Cortex of kidney (tissue), 1 donor: Measurements from ENCODE around the gene P2RX6.

Source experiments
- DNase-seq: peaks from one replicate; lab custom pipeline; 2025; lab: John Stamatoyannopoulos, UW

The P2RX6 gene

DNA sequence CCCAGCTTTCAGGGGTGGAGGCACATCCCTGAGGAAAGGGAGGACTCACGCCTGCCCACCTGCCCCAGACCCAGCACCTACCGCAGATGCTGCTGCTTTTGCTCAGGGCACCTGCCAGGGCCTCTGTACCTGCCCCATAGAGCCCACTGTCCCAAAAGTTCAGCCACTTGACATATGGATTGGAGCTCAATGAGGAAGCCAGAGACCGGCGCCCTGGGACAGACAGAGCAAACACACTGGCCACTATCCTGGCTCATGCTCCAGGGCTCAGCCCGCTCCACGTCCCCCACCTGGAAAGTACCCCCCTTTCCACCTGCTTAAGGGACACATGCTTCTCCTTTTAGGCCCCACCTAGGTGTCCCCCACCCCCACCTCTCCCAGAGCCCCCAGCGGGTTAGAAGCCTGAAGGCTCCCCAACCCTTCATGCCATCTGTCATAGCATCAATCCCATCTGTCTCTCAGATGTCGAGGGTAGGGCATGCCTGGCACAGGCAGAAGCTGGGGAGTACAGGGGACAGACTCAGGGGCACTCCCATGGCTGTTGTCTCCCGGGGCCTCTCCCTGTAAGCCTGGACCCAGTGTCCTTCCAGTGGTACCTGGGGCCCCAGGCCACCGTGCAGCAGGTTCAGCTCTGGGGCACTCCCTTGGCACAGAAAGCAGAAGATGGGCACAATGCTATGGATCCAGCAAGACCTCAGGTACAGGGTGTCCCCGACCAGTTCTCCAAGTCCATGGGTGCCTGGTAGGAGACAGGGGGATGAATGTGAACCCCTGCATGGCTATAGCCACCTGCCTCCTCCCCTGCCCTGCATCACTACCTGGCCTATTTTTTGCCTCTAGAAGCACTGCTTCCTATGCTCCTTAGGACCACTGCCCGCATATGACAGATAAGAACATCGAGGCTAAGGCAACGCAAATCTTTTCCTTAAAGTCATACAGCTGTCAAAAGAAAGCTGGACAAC lies 2.2 kb upstream of the P2RX6 start:
- DNase-seq, result no peak

DNA sequence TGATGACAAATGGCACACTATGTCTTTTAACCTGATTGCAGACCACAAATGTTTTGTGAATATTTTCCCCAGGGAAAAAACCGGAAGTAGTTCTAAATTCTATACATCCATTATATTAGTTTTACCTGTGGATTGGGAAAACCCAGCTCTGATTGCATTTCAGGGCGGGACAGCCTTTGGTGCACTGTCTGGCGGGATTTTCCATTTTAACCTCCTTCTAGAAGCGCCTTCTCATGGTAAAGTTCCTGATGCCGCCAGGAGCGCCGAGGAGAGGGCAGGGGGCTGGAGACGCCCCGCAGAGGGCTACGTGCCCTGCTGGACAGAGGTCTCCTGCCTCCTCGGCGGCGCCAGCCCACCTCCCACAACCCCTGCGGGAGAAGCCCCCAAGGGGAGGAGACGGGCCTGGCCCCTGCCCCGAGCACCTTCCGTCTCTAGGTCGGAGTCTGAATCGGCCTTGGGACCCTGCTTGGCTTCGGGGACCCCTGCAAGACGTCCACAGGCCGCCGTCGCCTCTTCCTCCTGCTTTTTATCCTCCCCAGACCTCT lies 1.2 kb upstream of the P2RX6 start:
- no peak for DNase-seq

DNA sequence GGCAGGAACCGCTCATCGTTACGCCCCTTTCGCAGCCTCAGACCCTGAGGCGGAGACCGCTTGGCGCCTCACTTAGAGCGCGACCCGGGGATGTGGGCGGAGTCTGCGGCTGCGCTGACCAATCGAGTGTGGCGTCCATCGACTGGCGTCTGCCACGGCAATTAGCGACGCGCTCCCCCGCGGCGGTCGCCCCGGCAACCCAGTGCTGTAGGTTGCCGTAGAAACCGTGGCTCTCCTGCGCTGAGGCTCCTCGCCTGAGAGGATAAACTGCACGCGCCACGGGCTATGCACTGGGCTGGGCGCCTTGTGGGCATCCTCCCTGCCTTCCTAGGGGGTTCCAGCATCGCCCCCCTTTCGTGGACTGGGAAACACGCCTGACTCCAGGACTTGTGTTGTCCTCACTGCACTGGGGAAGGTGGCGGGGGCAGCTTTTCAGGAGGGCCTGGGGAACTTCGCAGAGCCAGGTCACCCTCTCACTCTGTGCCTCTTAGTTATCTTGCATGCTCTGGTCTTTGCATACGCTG lies 701 bp upstream of the P2RX6 start:
- no peak for DNase-seq

DNA sequence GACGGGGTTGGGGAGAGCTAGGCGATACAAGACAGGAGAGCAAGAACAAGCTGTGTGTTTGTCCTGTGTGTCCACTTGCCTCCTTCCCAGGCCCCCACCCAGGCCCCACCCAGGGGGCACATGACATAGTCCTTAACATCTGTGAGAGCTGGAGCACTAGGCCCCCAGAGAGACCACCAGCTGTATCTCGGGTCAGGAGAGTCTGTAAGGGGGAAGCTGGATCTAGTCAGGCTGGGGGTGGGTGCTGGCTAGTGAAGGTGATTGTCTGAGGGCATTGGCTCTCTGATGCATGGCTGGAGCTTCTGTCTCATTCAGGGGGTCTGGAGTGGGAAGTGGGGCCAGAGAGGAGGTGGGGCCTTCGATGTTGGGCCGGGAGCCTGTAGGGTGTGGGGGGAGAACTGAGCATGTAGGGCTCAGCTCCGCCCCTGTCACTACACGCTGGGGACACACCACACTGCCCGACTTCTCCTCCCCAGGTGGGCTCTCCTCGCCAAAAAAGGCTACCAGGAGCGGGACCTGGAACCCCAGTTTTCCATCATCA lies 571 bp downstream of the P2RX6 start:
- DNase-seq, result no peak

DNA sequence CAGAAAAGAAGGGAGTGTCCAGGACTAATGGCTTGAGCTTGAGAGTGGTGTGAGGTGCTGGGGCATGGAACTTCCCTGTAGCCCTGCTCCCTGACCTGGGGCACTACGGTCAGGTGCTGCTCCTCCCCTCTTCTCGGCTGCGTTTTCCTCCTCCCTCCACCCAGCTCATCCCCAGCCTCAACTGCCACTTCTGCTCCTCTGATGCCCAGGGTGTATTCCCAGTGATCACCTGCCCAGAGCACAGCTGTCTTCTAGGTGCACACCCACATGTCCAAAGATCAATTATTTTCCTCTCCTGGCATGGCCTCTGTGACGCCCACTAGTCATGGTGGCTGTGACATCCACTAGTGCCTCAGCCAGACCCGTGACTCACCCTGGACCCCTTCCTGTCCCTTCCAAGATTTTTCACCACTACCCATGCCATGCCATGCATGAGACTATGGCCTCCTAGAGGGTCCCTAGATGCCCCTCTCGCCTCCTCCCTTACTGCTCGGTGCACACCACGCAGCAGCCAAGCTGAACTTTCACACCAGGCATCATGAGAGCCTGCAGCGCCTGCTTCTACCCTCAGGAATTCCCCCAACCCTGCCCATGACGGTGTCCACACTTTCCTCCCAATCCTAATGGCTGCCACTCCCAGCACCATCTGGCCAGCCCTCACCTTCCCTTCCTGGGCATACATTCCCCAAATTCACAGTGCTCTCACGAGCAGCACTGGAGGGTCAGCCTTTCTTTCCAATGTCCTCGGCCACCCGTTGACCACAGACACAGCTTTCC lies 1.9 kb downstream of the P2RX6 start:
- no peak for DNase-seq

DNA sequence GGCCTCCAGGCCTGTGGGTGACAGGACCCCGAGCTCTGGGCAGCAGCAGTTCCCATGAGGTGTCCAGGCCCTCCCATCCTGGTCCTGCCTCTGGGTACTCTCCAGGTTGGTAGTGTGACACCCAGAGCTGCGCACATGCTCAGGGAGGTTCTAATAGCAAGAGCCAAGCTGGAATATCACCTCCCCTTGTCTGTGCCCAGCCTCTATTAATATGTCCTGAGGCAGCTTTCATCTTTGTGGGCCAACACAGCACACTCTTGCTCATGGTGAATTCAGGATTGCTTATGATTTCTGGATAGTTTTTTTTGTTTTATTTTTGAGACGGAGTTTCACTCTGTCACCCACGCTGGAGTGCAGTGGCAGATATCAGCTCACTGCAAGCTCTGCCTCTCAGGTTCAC lies 3.3 kb downstream of the P2RX6 start:
- DNase-seq, result no peak

DNA sequence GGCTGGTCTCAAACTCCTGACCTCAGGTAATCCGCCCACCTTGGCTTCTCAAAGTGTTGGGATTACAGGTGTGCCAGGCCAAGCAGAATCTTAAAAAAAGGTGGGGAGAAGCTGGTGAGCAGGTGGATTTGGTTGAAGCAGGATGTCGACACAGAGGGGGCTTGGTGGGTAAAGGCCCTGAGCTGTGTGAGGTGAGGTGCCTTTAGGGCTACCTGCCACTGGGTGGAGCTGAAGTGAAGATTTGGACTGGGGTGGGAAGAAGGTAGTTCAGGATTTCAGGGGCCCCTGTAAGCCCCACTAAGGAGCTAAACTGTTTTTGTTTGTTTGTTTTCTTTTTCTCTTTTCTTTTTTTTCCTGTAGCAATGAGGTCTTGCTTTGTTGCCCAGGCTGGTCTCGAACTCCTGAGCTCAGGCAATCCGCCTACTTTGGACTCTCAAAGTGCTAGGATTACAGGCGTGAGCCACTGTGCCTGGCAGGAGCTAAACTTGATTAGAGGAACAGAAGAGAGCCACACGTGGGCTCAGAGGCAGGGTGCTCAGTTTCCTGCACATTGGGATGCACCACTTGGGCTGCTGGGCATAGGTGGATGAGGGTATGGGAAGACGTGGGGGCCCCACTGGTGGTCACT lies 6.0 kb downstream of the P2RX6 start:
- DNase-seq, result no peak

DNA sequence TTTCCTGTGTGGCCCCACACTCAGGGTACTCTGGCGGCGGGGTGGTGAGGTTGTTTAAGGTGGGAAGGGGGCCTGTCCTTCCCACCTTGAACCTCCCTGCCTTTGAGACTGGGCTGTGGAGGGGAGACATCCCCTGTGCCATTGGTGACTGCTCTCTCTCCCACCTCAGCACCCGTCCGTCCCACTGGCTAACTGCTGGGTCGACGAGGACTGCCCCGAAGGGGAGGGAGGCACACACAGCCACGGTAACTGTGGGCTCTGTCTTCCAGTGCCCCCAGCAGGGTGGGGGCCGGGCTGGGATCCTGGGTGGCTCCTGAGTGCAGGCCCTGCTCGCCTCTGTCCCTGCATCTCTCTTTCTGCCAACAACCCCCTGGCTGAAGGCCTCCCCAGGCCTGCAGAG lies 7.5 kb downstream of the P2RX6 start:
- no peak for DNase-seq

DNA sequence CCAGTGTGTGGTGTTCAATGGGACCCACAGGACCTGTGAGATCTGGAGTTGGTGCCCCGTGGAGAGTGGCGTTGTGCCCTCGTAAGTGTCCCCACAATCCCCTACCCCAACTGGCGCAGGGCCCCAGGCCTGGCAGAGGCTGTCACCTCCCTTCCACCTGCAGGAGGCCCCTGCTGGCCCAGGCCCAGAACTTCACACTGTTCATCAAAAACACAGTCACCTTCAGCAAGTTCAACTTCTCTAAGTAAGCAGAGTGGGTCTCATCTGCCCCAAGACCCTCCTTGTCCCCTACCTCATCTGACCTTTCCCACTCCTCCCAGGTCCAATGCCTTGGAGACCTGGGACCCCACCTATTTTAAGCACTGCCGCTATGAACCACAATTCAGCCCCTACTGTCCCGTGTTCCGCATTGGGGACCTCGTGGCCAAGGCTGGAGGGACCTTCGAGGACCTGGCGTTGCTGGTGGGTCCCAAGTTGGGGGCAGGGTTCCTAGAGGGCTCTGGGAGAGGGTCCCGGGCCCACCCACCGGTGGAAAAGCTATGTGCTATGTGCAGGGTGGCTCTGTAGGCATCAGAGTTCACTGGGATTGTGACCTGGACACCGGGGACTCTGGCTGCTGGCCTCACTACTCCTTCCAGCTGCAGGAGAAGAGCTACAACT lies 8.1 kb downstream of the P2RX6 start:
- DNase-seq, result no peak

DNA sequence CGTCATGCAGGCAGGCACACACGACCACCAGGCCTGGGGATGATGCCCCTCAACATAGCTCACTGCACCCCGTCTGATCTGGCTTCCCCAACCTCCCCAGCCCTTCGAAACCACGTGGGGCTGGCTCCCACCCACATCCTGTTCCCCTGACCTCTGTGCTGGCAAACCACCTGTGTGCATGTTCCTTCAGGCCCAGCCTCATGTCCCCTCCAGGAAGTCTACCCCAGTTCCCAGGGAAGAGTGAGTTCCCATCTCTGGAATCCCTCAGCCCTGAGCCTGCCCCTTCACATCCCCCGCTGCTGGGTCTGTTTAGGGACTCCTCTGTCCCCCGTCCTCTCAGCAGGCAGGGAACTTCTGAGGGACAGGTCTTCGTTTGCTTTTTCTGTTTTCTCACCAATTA lies 10.3 kb downstream of the P2RX6 start:
- DNase-seq, result no peak

DNA sequence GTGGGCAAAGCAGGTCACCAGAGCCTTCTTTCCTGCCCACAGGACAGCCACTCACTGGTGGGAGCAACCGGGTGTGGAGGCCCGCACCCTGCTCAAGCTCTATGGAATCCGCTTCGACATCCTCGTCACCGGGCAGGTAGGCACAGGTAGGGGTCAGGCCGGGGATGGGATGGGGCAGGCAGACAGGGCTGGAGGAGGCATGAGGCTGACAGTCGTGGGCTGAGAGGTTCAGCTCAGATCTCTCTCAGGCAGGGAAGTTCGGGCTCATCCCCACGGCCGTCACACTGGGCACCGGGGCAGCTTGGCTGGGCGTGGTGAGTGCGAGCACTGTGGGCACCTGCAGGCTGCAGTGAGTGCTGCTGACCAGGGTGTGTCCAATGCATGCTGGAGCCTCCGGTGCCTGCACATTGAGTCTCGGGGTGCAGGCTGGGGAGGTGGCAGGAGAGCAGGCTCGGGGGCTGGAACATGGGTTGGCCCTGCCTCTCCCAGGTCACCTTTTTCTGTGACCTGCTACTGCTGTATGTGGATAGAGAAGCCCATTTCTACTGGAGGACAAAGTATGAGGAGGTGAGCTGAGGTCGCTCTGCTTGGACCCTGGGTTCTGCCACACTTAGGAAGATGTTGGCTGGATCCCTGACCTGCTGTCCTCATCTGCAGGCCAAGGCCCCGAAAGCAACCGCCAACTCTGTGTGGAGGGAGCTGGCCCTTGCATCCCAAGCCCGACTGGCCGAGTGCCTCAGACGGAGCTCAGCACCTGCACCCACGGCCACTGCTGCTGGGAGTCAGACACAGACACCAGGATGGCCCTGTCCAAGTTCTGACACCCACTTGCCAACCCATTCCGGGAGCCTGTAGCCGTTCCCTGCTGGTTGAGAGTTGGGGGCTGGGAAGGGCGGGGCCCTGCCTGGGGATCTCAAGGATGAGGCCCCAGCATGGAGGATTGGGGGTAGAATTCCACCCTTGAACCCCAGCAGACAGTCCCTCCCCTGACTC lies 11.1 kb downstream of the P2RX6 start:
- no peak for DNase-seq

DNA sequence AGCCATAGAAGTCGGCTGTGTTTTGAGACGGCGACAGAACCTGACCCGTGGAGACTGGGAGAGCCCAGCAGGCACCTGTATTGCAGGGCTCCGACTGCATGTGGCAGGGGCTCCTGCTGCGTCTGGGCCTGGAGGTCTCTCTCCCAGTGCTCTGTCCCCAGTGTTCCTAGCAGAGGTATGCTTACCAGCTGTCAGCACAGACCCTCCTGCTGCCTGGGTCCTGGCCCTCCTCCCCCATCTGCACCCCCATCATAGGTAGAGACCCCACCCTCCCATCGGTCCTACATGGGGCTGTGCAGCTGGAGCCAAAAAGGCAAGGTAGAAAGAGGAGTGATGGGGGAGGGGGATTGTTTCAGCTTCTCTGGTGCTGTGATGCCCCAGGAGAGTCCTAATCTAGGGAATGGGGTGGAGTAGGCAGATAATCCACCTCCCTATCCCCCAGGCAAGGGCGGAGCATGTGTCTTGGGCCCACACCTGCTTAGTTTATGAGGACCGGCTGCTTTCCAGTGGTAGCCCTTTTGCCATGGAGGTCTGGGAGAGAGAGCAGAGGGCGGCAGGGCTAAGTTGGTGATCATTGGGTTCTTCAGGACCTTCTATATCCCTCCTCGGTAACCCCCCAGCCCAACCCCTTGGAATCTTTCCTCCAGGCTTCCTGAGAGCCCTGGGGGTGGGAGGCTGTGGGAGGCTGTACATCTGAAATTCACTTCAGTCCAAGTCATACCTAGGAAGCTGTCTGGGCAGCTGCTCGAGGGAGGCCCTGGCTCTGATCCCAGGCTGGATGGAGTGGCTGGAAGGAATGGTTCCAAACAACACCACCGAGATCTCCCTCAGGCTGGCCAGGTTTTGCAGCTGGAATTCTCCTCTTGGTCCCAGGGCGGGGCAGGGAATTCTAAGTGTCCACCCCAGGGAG lies 12.1 kb downstream of the P2RX6 start:
- DNase-seq, result no peak

DNA sequence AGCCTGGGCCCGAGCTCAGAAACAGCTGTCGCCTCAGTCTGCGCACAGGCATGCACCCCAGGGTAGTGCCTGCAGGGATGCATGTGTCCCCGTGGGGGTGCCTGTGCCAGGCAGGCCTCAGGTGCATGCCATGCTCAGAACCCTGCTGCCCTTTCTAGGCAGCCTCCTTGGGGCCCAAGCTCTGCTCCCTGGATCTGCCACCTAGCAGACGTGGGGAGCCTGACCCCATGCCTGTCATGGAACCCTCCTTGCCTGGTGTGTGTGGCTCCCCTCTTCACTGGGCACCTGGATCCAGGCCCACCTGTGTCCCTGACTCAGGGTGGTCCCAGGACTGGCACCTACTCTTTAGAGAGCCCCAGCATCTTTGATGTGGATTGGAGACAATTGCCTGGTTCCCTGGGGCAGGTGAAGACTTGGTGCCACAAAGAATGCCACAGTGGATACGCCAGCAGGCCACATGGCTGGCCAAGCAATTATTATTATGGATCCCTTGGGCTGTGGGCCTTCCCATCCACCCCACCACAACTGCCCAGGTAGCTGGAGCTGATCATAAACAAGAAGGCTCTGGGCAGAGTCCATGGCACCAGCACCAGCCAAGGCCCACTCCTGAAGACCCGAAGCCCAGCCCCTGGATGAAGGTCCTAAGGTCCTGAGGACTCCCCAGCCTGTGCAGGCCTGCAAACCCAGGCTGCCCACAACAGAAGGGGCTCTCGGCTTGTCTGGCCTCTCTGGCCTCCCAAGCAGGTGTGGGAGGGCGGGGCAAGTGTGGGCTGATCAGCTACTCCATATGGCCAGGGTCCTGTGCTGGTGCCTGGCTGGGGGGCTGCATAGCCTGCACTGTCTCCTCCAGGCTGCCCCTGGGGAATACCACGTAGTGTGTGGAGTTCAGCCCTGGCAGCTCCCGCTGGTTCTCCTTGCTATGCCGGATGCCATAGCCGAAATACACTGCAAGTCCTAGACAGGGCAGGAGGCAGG lies 13.6 kb downstream of the P2RX6 start:
- no peak for DNase-seq

DNA sequence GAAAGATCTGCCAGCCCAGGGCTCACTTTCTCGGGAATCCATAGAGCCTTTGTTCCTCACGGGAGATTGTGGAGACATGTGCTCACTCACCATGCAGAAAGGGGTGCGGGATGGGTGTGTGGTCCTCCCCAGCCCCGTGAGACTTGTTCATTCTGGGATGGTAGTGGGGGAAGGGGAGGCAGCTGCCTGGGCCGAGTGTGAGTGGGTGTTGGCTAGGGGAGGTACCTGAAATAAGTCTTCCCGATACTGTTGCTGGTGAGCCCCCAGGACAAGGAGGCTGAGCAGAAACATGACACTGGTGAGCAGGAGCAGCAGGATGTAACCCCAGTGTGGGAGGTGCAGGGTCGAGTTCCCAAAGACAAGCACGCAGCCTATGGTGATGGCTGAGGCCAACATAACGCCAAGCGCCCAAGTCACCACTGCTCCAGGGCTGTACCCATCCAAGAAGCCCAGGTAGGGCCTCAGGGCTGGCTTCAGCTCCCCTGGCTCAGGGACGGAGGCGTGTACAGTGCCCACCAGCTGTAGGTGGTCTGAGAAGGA lies 14.6 kb downstream of the P2RX6 start:
- DNase-seq, result no peak

DNA sequence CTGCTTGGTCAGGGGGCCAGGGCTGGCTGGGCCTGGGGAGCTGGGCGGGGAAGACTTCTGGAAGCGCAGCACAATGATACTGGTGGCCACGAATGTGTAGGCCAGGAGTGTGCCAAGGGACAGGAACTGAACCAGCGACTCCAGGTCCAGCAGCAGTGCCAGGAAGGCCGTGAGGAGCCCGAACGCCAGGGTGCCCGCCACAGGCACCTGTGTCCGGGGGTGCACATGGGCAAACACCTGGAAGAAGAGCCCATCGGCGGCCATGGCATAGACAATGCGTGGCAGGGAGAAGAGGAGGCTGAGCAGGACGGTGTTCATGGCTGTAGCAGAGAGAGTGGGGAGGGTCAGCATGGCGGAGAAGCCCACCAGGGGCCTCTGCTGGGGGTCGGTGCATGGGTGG lies 15.1 kb downstream of the P2RX6 start:
- no peak for DNase-seq

DNA sequence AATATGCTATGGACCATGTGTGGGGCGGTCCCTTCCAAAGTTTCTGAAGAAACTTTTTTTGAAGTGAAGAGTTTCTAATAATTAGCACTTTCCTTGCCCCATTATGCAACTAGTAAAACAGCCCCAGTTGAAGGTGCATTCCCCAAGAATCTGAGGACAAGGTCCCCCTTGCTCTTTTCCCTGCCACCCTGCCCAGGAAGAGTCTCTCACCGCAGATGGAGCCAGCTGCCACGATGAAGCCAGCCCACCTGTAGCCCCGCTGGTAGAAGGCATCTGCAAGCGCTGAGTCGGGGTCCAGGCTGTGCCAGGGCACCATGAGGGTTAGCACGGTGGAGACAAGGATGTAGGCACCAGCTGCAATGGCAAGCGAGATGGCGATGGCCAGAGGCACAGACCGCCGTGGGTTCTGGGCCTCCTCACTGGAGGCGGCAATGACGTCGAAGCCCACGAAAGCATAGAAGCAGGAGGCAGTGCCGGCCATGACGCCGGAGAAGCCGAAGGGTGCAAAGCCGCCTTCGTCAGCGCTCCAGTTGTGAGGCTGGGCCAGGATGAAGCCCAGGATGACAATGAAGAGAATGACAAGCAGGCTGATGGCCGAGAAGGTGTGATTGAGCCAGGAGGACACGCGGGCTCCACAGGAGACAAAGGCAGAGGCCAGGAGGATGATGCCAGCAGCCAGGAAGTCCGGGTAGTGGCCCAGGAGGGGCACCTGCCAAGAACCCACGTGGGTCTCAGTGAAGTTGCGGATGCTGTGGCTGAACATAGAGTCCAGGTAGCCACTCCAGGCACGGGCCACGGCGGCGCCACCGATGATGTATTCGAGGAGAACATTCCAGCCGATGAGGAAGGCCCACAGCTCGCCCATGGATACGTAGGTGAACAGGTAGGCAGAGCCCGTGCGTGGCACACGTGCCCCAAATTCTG lies 15.9 kb downstream of the P2RX6 start:
- no peak for DNase-seq
